ENCODE measurements around the gene CELSR1. TPM values are rescaled to one million over a fixed set of nuclear protein-coding genes. Genes with fewer than 3 reads are reported as not detected.

Gene CELSR1
- total and polyA plus RNA-seq, 2 of the 13 experiments (the other 11 are each of a cell fraction or from before 2014, with no cell fraction given) = 0.78 to 1.8 TPM

DNA sequence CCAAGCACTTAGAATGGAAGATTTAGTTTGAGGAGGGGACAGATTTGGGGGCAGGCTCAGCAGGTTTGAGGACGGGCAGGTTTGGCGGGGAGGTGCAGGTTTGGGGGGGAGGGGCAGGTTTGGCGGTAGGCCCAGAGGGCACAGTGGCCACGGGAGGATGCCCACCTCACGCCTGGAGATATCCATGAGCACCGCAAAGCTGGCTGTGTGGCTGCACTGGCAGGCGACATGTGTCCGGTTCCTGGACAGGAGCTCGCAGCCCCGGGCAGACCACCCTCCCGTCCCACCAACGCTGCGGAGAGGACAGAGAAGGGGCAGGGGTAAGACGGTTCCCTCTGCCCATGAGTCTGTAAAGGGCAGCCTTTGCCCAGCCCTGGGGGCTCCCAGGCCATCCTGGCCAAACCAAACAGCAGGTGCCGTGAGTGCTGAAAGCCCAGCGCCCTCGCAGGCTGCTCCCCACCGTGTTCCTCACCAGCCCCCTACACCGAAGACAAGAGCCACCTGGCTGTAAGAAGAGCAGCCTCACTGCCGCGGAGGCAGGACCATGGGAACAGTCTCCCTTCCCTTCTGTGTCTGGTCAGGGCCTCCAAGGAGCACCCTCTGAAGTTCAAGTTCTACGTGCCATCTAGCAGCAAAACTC is 158.9 kb downstream of the CELSR1 start (continued):
- TF ChIP-seq ZBTB3 (CRISPR knock-in tag; IDR thresholded peaks at IDR 0.05; ENCODE audit: borderline replicate concordance, low read depth) (no peak), MXI1 (IDR thresholded peaks at IDR 0.05; ENCODE audit: borderline replicate concordance, low read depth, low read length) (no peak), ERF (CRISPR knock-in tag; IDR thresholded peaks at IDR 0.05) (0 out of 2 replicates have a peak, but pooled peaks have one; percentile 9), ZNF780A (CRISPR knock-in tag; IDR thresholded peaks at IDR 0.05) (no peak), ZNF577 (CRISPR knock-in tag; IDR thresholded peaks at IDR 0.05; ENCODE audit: borderline replicate concordance, low read depth) (no peak), ZFP36L2 (CRISPR knock-in tag; IDR thresholded peaks at IDR 0.05) (no peak), HOXD1 (CRISPR knock-in tag; IDR thresholded peaks at IDR 0.05) (no peak), ZNF792 (CRISPR knock-in tag; IDR thresholded peaks at IDR 0.05) (no peak), IRF9 (CRISPR knock-in tag; IDR thresholded peaks at IDR 0.05; ENCODE audit: borderline replicate concordance) (no peak), SP4 (CRISPR knock-in tag; IDR thresholded peaks at IDR 0.05) (peak; percentile 1; the same call in 1 of the 2 replicates), MXD1 (CRISPR knock-in tag; IDR thresholded peaks at IDR 0.05) (no peak), ZMYM3 (CRISPR knock-in tag; IDR thresholded peaks at IDR 0.05) (no peak), PHF5A (CRISPR knock-in tag; IDR thresholded peaks at IDR 0.05; ENCODE audit: low read depth, unreplicated experiment) (no peak), ZNF343 (CRISPR knock-in tag; IDR thresholded peaks at IDR 0.05) (no peak), ZNF879 (CRISPR knock-in tag; IDR thresholded peaks at IDR 0.05) (no peak), ZNF724P (CRISPR knock-in tag; IDR thresholded peaks at IDR 0.05; ENCODE audit: borderline replicate concordance) (no peak), KDM2A (CRISPR knock-in tag; IDR thresholded peaks at IDR 0.05; ENCODE audit: borderline replicate concordance, low read depth) (peak; percentile 13), DNMT1 (CRISPR knock-in tag; IDR thresholded peaks at IDR 0.05) (no peak), ZNF800 (CRISPR knock-in tag; IDR thresholded peaks at IDR 0.05) (0 out of 2 replicates have a peak, but pooled peaks have one; percentile 13), ZNF552 (CRISPR knock-in tag; IDR thresholded peaks at IDR 0.05; ENCODE audit: borderline replicate concordance) (no peak), EED (CRISPR knock-in tag; IDR thresholded peaks at IDR 0.05) (no peak), ZFP36 (IDR thresholded peaks at IDR 0.05; ENCODE audit: borderline replicate concordance, low read depth, low read length, partially characterized antibody) (no peak), ZNF337 (CRISPR knock-in tag; IDR thresholded peaks at IDR 0.05; ENCODE audit: borderline replicate concordance, low read depth) (no peak), IRF2 (CRISPR knock-in tag; IDR thresholded peaks at IDR 0.05) (no peak), PLSCR1 (CRISPR knock-in tag; IDR thresholded peaks at IDR 0.05; ENCODE audit: borderline replicate concordance) (no peak), ZNF383 (CRISPR knock-in tag; IDR thresholded peaks at IDR 0.05; ENCODE audit: borderline replicate concordance) (no peak)
- TF ChIP-seq, protein P1, sequence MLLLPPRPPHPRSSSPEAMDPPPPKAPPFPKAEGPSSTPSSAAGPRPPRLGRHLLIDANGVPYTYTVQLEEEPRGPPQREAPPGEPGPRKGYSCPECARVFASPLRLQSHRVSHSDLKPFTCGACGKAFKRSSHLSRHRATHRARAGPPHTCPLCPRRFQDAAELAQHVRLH (CRISPR knock-in tag; IDR thresholded peaks at IDR 0.05; ENCODE audit: borderline replicate concordance, low read depth) = no peak
